NCI-H2081 treated with DMSO at 0.1 percent for 48 hours (cell line): ENCODE data around the gene CXCR2.
"Not testable (repeated sequence)": the region's sequence is repeated elsewhere in the genome, so short reads cannot be mapped to it uniquely, and the experiment has no call there.

Experiments used
- DNase-seq: peaks from one replicate; lab custom pipeline; 2025; lab: John Stamatoyannopoulos, UW

Gene CXCR2

GRCh38 chr2:218125626-218126080 is at the start of gene CXCR2:
CXCR2 (plus strand) TSS chr2:218126028; CDS start chr2:218134802, 8,774 bp downstream.
- no peak for DNase-seq

GRCh38 chr2:218077464-218078216 is 48.2 kb upstream of the CXCR2 start:
- no peak for DNase-seq

- DNase-seq: no peak
Measured at GRCh38 chr2:218079943-218080913, 45.6 kb upstream of the CXCR2 start.

- no peak for DNase-seq
Measured at GRCh38 chr2:218081063-218081462, 44.8 kb upstream of the CXCR2 start.

- DNase-seq: no peak
Measured at GRCh38 chr2:218081695-218082094, 44.1 kb upstream of the CXCR2 start.

- no peak for DNase-seq
Measured at GRCh38 chr2:218082586-218083351, 43.1 kb upstream of the CXCR2 start.

GRCh38 chr2:218083352-218083676 is 42.5 kb upstream of the CXCR2 start:
- DNase-seq: no peak

- DNase-seq: no peak
Measured at GRCh38 chr2:218086478-218086877, 39.4 kb upstream of the CXCR2 start.

- no peak for DNase-seq
Measured at GRCh38 chr2:218089259-218089658, 36.6 kb upstream of the CXCR2 start.

- no peak for DNase-seq
Measured at GRCh38 chr2:218091746-218092145, 34.1 kb upstream of the CXCR2 start.

GRCh38 chr2:218093879-218094278 is 31.9 kb upstream of the CXCR2 start:
- DNase-seq: no peak

GRCh38 chr2:218095853-218096252 is 30.0 kb upstream of the CXCR2 start:
- no peak for DNase-seq

- DNase-seq: no peak
Measured at GRCh38 chr2:218097975-218098374, 27.9 kb upstream of the CXCR2 start.

GRCh38 chr2:218108834-218109233 is 17.0 kb upstream of the CXCR2 start:
- DNase-seq: not testable (repeated sequence)

GRCh38 chr2:218121789-218122188 is 4.0 kb upstream of the CXCR2 start:
- not testable (repeated sequence) for DNase-seq

- DNase-seq: not testable (repeated sequence)
Measured at GRCh38 chr2:218122286-218122685, 3.5 kb upstream of the CXCR2 start.

- no peak for DNase-seq
Measured at GRCh38 chr2:218123986-218124385, 1.8 kb upstream of the CXCR2 start.

- no peak for DNase-seq
Measured at GRCh38 chr2:218125095-218125494, 733 bp upstream of the CXCR2 start.

GRCh38 chr2:218127929-218128455 is 2.2 kb downstream of the CXCR2 start:
- no peak for DNase-seq

- no peak for DNase-seq
Measured at GRCh38 chr2:218128781-218129457, 3.1 kb downstream of the CXCR2 start.

- DNase-seq: no peak
Measured at GRCh38 chr2:218129458-218130135, 3.8 kb downstream of the CXCR2 start.
